ENCODE data around the gene WDR77.

- no peak for TF ChIP-seq CTCF (IDR thresholded peaks at IDR 0.05)
- no peak for TF ChIP-seq POLR2A (IDR thresholded peaks at IDR 0.05)
These were observed 13.4 kb upstream of the WDR77 start for GRCh38 chr1:111462370-111463028.

Measured in testis (tissue), 2 donors.